ENCODE results near the gene MAPT. TPM values are rescaled to one million over a fixed set of nuclear protein-coding genes. Genes with fewer than 3 reads are reported as not detected.

The MAPT gene
- total and polyA plus RNA-seq, 2 experiments from 2014 or later, result 0.37 to 0.71 TPM

DNA sequence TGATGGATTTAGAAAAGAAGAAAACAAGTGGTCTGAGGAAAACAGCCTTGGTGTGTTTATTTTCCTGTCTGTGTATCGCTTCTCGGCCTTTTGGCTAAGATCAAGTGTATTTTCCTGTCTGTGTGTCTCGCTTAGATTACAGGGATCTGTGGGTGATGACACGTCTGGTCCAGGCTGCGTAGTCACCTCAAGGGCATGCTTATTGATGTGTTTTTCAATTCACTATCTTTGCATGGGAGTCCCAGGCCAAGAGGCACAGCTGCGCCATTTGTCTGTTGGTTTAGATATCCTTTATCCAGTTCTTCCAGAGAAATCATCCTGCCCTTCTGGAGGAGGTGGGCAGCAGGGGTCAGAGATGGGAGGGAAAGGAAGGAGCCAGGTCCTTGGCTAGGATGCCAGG, 57.6 kb downstream of the MAPT start:
- H3K9me2 ChIP-seq (replicated peaks; ENCODE audit: insufficient read depth), result no peaks in the 10 kb centered on the region
- no peaks in the 10 kb centered on the region for H4K20me1 ChIP-seq (ENCODE audit: insufficient read depth, poor library complexity, severe bottlenecking)
- H3K36me3 ChIP-seq (replicated peaks; ENCODE audit: insufficient read depth, low read depth), result no peaks in the 10 kb centered on the region
- no peak overlapping the region for H3K4me3 ChIP-seq
- no peaks in the 10 kb centered on the region for H3K4me1 ChIP-seq (ENCODE audit: insufficient read depth)
- no peak overlapping the region for H3K4me2 ChIP-seq
- no peaks in the 10 kb centered on the region for H3K9me3 ChIP-seq (ENCODE audit: low read depth)
- no peak for DNase-seq (ENCODE audit: low spot score)
- no peaks in the 10 kb centered on the region for H3K79me2 ChIP-seq
- peaks cover 31% of the 10 kb centered on the region for H3K27me3 ChIP-seq
- no peak for TF ChIP-seq EZH2 (IDR thresholded peaks at IDR 0.05; ENCODE audit: borderline replicate concordance)
- TF ChIP-seq EZH2phosphoT487 (IDR thresholded peaks at IDR 0.05; ENCODE audit: low read depth, severe bottlenecking, unreplicated experiment), result no peak
- TF ChIP-seq CTCF (IDR thresholded peaks at IDR 0.05; ENCODE audit: poor library complexity), result no peak
- no peak overlapping the region for H3K27ac ChIP-seq
- 46% methylated on average over 6 of the region's 6 CpGs for WGBS (ENCODE audit: low lambda C conversion rate, missing lambda C conversion rate)
- no peak overlapping the region for H2AFZ ChIP-seq

DNA sequence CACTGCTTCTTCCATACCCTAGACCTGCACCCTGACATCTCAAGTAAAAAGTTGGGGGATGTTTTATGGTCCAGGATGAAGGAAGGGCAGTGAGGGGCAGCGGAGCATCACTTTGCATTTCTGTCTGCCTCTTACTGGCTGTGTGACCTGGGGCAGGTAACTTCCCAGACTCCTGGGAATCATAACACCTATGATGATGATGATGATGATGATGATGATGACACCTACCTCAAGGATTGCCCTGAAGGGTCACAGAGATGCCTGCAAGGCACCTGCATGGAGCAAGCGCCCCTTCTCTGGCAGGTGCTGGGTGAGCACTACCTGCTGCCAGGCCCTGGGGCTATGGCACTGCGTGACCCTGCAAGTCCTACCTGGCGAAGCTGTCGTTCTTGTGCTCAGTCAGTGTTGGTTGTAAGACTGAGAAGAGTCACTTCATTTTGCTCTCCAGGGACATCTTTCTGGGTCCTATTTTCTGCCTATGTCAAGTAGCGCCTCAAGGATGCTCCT, 58.5 kb downstream of the MAPT start:
- Histone ChIP-seq H2AFZ (no peak overlapping the region), H4K20me1 (ENCODE audit: insufficient read depth, poor library complexity, severe bottlenecking) (no peaks in the 10 kb centered on the region), H3K9me3 (ENCODE audit: low read depth) (no peaks in the 10 kb centered on the region), H3K27ac (no peak overlapping the region), H3K36me3 (replicated peaks; ENCODE audit: insufficient read depth, low read depth) (no peaks in the 10 kb centered on the region), H3K4me3 (no peak overlapping the region), H3K79me2 (no peaks in the 10 kb centered on the region), H3K4me2 (no peak overlapping the region), H3K4me1 (ENCODE audit: insufficient read depth) (no peaks in the 10 kb centered on the region), H3K9me2 (replicated peaks; ENCODE audit: insufficient read depth) (no peaks in the 10 kb centered on the region), H3K27me3 (peaks cover 31% of the 10 kb centered on the region)
- DNase-seq (ENCODE audit: low spot score), result no peak
- WGBS (ENCODE audit: low lambda C conversion rate, missing lambda C conversion rate), result 97% methylated on average over 6 of the region's 6 CpGs
- TF ChIP-seq CTCF (IDR thresholded peaks at IDR 0.05; ENCODE audit: poor library complexity) (no peak), EZH2 (IDR thresholded peaks at IDR 0.05; ENCODE audit: borderline replicate concordance) (no peak), EZH2phosphoT487 (IDR thresholded peaks at IDR 0.05; ENCODE audit: low read depth, severe bottlenecking, unreplicated experiment) (no peak)

GRCh38 chr17:45953561-45953960, 59.2 kb downstream of the MAPT start:
- H4K20me1 ChIP-seq (ENCODE audit: insufficient read depth, poor library complexity, severe bottlenecking), result no peaks in the 10 kb centered on the region
- no peak for TF ChIP-seq EZH2 (IDR thresholded peaks at IDR 0.05; ENCODE audit: borderline replicate concordance)

DNA sequence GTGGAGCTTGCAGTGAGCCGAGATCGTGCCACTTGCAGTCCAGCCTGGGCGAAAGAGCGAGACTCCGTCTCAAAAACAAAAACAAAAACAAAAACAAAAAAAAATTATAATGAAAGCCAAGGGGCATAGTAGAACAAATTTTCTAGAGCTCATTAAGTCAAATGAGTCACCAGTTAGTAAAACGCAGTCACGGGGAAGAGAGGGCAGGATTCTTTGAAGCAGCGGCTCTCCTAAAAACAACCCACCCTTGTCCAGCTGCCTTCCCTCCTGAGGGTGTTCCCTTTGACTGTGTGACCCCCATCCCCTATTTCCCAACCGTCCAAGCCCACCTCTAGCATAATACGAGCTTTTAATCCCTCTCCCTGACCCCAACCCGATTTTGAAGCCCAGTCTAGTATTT, 60.6 kb downstream of the MAPT start:
- no peak for DNase-seq (ENCODE audit: low spot score)
- no peaks in the 10 kb centered on the region for H3K9me2 ChIP-seq (replicated peaks; ENCODE audit: insufficient read depth)
- peaks cover 24% of the 10 kb centered on the region for H3K27me3 ChIP-seq
- no peaks in the 10 kb centered on the region for H3K36me3 ChIP-seq (replicated peaks; ENCODE audit: insufficient read depth, low read depth)
- 80% methylated on average over 11 of the region's 11 CpGs for WGBS (ENCODE audit: low lambda C conversion rate, missing lambda C conversion rate)
- H3K79me2 ChIP-seq, result no peaks in the 10 kb centered on the region
- H3K27ac ChIP-seq, result no peak overlapping the region
- H4K20me1 ChIP-seq (ENCODE audit: insufficient read depth, poor library complexity, severe bottlenecking), result no peaks in the 10 kb centered on the region
- TF ChIP-seq EZH2phosphoT487 (IDR thresholded peaks at IDR 0.05; ENCODE audit: low read depth, severe bottlenecking, unreplicated experiment) (no peak), EZH2 (IDR thresholded peaks at IDR 0.05; ENCODE audit: borderline replicate concordance) (no peak), CTCF (IDR thresholded peaks at IDR 0.05; ENCODE audit: poor library complexity) (no peak)
- H3K4me1 ChIP-seq (ENCODE audit: insufficient read depth), result no peaks in the 10 kb centered on the region
- H3K9me3 ChIP-seq (ENCODE audit: low read depth), result no peaks in the 10 kb centered on the region
- H3K4me3 ChIP-seq, result no peak overlapping the region
- no peak overlapping the region for H3K4me2 ChIP-seq
- H2AFZ ChIP-seq, result no peak overlapping the region

More at GRCh38 chr17:45953561-45953960, 59.2 kb downstream of the MAPT start:
- Histone ChIP-seq H3K4me3 (no peak overlapping the region), H3K9me2 (replicated peaks; ENCODE audit: insufficient read depth) (no peaks in the 10 kb centered on the region), H3K27me3 (peaks cover 31% of the 10 kb centered on the region), H2AFZ (no peak overlapping the region), H3K4me2 (no peak overlapping the region), H3K9me3 (ENCODE audit: low read depth) (no peaks in the 10 kb centered on the region), H3K36me3 (replicated peaks; ENCODE audit: insufficient read depth, low read depth) (no peaks in the 10 kb centered on the region), H3K79me2 (no peaks in the 10 kb centered on the region), H3K27ac (no peak overlapping the region), H3K4me1 (ENCODE audit: insufficient read depth) (no peaks in the 10 kb centered on the region)
- whole genome bisulfite sequencing (ENCODE audit: low lambda C conversion rate, missing lambda C conversion rate), result 66% methylated on average over 2 of the region's 2 CpGs
- no peak for DNase-seq (ENCODE audit: low spot score)
